Stimulated activated CD8-positive, alpha-beta memory T cell treated with anti-CD3 and anti-CD28 coated beads, Interleukin-4, amount 100 ng/mL, for 1 hour (primary cell): ENCODE results near the gene HSPA9.

Experiments used
- DNase-seq, 2 donors: peaks; one replicate each; pipeline ENCODE4 v3.0.0-alpha.2; 2020; ENCODE audit warnings: low read depth in 2 of 2, low spot score in 1 of 2

Gene HSPA9

DNA sequence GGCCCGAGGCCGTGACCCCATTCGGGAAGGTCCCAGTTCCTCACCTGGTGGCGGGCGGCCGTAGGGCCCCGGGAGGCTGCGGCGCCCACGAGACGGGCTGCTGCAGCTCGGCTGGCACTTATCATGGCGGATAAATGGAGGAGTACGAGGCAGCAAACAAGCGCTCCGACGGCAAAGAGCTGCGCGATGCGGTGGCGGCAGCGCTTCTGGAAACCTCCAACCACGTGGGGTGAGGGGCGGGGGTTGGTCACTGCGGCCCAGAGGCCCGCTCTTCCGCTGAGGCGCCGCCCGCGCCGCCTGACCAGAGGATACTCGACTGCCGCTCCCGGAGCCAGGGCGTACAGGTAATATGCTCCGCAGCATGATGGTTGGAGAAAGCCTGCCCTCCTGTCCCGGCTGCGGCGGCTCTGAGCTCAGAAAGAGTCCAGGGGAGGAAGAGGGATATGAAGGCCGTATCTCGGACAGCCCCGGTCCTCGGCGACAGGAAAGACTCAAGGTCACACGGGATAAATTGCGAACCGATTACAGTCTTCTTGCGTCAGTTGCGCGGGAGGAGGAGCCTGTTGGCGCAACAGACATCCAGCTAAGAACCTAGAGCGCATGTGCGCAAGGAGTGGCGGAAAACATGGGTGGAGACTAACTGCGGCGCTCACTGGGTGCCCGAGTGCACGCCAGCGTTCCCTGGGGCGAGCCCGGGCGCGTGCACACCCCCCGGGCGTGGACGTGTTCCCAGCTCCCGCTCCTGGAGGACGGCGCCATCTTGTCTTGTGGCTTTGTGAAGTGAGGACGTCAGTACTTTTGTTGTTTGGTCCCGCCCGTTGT lies at the start of gene HSPA9:
Gene HSPA9 (minus strand): TSS at position 208 of the 822 bp plus-strand sequence. CDS start 83 bp downstream, at position 125.
- peak; percentile 85 to 94 for DNase-seq

DNA sequence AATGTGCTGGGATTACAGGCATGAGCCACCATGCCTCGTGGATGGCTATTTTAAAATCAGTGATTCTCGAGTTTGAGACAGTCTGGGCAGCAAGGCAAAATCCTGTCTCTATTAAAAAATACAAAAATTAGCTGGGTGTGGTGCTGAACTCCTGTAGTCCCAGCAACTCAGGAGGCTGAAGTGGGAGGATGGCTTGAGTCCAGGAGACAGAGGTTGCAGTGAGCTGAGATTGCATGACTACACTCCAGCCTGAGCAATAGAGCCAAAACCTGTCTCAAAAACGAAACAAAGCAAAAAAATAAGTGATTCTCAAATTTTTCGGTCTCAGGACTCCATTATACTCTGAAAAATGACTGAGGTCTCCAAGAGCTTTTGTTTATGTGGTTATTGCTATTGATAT lies 47.9 kb upstream of the HSPA9 start:
- no peak for DNase-seq

DNA sequence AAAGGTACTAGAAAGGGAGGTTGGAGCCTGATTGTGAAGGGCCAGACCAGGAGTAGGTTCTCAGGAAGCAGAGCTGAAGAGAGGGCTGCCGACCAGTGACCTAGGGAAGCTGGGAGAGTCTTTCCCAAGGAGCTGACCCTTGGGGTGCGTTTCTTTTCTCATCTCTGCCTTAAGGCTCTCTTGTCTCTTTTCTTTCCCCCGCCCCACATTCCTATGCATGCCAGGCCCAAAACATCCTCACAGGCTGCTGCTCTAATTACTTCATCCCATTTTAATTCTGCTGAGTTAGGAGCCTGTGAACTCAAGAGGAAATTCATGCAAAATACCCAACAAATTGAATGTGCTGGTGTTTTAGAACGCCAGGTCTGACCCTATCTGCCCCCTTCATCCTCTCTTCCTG lies 46.9 kb upstream of the HSPA9 start:
- no peak for DNase-seq

DNA sequence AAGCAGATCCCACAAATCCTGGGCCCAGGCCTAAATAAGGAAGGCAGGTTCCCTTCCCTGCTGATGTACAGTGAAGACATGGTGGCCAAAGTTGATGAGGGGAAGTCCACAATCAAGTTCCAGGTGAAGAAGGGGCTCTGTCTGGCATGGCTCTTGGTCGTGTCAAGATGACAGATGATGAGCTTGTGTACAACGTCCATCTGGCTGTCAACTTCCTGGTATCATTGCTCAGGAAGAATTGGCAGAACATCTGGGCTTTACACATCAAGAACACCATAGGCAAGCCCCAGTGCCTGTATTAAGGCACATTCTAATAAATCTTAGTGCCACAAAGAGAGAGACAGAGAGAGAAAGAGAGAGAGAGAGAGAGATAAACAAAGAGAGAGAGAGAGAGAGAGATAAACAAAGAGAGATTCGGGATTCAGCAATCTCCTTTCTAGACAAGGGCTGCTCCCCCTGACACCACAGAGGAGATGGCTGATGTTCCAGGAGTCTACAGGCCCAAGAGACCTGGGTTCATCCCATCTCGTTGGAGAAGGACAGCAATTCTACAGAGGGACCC lies 45.5 kb upstream of the HSPA9 start:
- no peak for DNase-seq

DNA sequence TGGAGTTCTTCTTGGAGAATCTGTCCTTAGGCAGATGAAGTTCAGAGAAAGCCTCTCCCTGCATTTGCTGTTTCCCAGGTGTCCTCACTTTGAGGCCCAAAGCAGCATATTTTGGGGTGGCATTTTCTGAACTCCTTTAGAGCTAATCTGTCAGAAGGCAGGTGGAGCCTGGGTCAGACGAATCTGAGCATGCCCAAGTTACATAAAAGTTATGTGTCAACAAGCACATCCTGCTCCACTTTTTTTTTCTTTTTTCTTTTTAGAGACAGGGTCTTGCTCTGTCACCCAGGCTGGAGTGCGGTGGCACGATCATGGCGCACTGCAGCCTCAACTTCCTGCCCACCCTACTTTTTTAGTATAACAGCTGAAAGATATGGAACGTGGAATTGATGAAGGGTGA lies 41.3 kb upstream of the HSPA9 start:
- DNase-seq: no peak

DNA sequence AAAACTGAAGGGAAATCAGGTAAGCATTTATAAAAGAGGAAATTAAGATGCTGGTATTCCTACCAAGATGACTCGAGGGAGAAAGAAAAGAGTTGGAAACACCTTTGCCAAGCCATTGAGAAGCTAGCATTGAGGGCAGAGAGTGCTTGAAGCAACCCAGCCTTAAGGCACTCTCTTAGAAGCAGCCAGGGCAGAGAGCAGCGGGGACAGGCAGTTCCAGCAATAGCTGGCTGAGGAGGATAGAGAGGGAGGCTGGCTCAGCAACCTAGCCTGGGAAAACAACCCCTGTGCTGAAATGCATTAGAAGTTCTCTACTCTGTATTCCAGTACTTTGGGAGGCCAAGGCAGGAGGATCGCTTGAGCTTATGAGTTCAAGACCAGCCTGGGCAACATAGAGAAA lies 40.3 kb upstream of the HSPA9 start:
- DNase-seq: no peak

DNA sequence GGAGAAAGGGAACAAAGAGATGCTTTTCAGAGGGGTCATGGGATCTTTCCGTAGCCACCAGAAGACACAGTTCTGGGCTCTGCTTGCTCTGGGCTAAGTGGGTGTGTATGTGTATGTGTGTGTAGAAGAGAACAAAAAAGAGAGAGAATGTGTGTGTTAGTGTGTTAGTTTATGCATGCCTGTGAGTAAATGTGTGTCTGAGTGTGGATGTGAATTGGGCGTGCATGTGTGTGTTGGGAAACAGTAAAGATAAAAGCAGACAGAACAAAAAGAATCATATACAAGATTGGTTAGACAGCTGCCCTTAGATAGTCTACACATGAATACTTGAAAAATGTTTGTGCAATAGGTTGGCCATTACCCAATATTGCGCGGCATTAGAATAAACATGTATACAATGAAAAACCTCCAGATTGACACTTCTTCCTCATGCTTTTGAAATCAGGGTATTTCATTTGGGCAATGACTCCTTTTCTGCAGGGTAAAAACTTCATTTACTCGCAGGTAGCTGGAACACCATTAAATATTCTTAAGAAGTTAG lies 36.5 kb upstream of the HSPA9 start:
- no peak for DNase-seq

DNA sequence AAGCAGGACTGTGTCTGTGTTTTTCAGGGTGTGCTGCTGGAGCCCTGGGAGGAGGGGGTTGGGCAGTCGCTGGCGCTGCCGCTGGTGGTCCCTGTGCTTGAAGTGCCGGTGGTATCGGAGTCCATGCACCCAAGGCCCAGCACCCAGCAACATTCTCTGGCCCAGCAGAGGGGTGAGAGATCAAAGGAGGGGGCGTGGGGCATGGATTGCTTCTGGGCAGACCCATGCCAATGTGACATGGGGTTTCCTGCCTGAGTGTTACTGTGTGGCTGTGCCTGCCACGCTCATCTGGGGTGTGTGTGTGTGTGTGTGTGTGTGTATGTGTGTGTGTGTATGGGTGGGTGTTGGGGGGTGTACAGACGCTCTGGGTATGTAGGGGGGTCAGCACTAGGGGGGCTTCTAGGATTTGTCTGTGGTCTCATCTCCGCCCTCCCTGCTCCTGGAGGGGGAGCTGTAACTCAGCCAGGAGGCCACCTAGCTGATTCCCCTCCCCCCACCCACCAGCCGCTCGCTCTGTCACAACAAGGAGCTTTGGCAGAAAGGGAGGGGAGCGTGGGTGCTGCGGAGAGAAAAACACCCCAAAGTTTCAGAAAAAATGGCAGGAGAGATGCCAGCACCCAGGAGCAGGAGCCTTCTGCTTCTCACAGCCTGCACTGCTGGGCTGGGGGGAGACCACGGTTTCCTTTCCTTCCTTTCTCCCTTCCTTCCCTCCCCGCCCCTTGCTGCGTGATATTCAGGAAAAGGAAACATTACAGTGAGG lies 35.9 kb upstream of the HSPA9 start:
- no peak for DNase-seq

DNA sequence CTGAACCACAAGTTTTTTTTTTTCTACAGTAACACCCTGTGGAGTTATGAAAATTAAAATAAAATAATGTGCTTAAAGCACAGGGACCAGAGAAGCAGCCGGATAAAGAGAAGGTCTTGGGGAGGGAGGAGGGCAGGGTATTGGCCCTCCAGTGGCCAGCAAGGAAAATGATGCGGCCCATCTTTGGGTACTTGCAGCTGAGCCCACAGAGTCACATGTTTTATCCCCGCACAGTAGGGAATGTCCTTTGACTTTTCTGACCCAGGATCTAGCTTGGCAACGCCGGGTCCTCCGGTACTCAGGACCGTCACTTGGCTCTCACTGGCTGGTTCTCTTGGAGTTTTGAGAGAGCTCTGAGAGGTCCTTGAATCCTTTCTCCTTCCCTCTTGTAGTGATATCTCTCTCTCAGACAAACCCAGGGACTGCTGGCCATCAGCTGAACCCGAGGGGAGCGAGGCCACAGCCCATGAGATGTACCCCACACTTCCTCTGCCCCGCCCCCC lies 35.3 kb upstream of the HSPA9 start:
- DNase-seq: no peak

DNA sequence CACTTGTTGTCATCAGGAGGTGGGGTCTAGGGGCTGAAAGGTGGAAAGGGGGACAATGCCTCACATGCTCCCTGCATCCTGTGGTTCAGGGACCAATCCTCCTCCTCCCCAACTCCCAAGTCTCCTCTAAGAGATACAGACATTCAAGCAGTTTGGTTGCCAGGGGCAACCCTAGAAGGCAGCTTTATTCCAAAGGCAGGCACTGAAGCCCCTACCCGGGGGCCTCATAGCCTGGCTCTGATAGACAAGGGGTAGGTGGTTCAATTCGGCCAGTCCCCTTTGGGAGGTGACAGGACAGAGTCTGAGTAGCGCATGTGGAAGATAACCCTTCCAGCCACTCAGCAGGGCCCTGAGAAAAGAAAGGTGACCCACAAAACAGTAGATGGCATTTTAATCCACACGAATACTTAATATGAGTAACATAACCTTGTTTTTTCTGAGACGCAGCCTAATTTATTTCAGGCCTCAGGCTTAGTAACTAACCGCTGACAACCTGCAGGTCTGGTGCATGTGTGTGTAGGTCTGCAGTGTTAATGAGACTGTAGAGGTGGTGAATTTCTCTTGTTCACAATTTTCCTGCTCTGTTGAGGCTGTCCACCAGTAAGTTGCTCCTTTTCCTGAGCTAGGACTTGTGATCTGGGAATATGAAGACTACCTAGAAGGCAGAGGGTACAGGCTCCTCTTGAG lies 31.3 kb upstream of the HSPA9 start:
- no peak for DNase-seq

DNA sequence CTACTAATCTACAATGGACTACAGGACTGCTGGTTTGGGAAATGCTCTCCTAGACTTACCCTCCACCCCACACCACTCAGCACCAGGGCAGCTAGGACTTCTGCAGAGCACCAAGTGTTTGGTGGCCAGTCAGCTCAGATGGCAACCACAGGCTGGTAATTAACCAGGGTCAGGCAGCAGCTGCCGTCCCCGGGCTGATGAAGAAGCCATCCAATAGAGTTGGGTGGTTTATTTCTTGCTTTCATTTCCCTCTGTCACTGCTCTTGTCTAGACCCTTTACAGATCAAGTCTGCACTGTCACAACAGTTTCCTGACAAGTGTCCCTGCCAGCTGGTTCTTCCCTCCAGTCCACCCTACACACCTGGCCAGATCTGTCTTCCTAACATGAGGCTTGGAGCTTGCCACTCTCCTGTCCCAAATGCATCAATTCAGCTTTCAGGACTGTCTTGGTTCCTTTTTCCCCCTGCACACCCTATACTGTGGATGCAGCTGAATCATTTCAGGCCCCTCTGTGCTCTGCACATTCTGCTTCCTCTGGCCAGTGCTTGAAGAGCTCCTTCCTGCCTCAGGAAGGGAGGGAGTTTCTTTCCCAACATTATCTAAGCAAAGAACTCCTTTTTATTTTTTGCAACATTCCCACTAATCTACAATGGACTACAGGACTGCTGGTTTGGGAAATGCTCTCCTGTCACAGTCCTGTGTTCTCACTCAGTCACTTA lies 30.2 kb upstream of the HSPA9 start:
- no peak for DNase-seq

DNA sequence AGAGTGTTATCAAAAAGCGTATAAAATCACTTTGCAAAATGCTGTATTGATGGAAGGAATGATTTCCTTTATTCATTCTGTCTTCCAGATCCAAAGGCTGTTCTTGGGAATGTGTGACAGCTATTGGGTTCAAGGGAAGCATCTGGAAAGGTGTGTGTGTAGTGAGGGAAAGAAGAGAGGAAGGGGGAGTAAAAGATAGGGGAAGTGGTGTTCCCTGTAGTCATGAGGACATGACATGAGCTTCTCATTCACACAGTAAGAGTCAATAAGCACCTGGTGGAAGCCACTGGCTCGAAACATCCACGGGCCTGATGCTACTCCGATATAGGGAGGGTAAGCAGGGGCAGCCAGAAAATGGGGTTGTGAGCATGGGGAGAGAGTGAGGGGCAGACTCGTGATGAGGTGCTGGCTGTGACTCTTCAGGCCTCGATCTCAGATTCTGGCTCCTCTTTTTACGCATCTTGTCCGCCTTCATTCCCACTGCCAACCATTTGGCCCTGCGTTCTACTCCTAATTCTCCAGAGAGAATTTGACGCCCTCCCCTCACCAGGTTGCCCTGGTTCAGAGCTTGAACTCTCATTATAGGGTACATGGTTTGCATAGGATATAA lies 29.1 kb upstream of the HSPA9 start:
- no peak for DNase-seq

DNA sequence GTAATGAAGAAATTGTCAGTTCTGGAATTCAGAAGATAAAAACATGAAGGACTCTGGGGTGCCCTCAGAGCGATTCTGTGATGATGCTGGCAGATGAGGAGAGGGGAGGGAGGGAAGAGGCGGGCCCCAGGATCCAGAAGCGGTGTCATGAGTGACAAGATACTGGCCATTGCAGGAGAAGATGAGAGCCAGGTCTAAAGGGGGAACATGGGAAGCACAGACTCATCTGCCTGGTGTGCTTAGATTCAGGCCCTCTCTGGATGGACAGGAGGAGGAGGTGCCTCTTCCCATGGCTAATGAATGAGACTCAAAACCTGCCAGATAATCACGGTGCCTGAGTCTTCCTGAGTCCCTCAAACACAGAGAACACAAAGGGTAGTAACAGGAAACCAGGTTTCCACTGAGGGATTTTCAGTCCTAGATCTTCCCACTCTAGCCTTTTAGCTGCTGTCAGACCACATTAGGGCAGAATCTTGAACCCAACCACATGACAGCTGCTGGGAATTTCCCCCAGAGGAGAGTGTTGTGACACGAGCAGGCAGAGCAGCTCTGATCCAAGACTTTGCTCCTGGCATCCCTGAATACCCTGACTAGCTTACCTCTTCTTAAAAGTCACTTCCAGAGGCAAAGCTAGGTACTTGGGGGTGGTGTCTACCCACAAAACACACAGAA lies 28.2 kb upstream of the HSPA9 start:
- no peak for DNase-seq

DNA sequence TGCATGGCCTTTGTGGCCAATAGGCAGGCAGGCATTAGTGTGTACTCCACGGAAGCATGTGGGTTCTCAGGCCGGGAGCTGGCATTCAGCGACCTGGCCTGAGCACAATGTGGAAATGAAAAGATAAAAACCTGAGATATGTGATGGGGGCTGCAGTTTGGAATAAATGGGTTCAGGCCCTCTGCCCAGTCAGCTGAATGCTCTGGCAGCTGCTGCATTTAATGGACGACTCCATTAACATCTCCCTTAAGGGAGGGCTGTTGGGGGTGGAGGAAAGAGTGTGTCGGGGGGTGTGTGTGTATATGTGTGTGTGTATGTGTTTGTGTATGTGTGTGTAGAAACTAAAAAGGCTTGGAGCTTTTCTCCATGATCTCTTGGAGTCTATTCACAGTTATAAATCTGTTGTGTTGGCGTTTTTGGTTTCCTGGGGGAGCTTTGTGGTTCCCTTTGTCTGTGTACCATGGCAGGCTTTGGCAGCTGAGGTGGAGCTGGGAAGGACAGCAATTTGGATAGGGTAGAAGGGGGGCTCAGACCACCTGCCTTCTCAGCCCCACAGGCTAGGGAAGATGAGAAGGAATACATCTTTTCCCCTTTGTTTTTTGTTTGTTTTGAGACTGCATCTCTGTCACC lies 27.3 kb upstream of the HSPA9 start:
- no peak for DNase-seq

DNA sequence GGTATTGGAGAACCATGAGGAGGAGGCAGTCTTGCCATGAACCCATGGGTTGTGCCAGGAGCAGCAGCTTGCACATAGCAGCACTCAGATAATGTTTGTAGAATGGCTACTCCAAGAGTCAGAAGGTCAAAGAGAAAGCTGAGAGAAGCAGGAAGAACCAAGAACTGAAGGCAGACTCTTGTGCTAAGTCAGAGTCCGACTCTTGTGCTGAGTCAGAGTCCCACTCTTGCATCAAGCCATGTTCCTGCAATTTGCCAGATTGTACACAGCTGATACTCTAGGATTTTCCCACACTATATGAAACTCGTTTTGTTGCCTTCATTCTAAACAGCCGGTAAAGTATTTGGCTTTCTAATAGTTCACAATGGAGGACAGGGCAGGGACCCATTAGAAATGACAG lies 26.2 kb upstream of the HSPA9 start:
- DNase-seq: no peak

DNA sequence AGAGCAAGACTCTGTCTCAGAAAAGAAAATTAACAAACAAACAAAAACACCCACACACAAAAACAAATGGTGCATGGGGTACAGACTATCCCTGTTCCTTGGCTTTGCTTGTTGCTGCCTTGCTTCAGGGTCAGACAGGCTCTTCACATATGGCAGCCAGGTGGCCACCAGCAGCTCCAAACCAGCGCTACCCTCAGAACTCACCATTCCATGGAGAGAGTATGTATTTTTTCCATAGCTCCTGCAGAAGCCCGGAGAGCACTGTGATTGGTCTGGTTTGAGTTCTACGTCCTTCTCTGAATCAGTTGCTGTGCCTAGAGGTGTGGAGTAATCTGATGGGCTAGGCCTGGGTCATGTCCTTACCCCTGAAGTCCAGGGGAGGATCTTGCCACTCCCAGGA lies 25.2 kb upstream of the HSPA9 start:
- DNase-seq: no peak

DNA sequence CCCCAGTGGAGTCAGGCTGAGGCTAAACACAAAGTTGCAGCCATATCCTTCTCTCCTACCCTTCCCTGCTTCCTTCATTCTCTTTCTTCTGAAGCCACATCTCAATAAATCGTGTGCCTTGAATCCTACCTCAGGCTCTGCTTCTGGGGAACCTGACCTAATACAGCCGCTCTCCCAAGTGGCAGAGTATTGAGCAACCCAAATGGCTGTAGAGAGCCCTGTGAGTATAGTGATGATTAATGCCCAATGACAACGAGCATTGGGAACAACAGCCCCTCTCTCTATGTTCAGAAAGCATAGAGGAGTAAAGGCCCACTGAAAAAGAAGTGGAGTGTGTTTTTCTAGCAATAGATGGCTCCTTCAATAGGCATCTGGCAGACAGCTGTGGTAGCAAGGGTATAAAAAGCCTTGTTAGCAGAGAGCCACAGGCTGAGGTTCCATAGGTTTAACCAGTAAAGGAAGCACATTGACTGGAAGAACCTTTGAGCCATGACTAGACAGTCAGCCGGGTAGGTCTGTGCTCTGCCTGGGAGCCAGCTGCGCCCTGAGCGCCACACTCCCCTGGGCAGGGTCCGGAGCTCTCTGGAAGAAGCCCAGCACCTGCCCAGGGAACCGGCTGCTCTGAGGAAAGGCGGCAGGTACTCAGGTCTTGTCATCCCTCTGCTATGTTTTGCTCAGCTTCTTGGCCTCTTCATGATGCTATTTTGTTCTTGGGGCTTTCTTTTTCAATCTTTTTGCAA lies 22.6 kb upstream of the HSPA9 start:
- DNase-seq: no peak

DNA sequence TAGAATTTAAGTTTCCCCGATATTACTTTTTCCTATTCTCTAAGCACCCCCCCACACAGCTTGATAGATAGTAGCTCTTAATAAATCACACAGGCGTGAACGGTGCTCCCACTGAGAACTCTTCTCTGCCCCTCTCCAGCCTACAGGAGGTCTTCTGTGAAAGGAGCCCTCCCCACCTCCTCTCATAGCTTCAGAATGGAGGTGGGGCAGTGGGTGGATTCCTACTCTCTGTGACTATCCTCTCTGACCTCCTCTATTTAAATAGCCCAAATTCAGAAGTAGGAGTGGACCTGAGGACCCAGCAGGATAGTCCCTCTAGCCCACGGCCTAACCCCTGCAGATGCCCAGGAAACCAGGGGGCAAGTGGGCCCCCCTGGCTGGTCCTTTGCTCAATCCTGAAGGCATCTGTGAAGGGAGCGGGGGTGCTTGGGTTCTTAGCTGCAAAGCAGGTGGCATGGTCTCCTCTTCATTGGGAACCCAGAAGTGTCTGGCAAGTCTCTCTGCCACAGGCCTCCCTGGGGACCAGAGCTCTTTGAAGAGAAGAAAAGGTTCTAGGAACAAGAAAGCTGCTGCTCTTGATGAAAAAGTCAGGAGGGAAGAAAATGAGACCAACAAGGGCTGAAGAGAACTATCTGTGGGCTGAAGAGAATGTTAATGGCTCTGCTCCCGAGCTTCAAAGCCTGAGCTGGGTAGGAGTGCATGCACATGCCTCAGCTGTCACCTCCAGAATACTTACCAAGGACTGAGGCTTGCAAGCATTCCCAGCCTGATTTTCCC lies 21.1 kb upstream of the HSPA9 start:
- DNase-seq: no peak
